Stimulated activated CD4-positive, alpha-beta T cell treated with anti-CD3 and anti-CD28 coated beads, Interleukin-12 subunit alpha, Interleukin-12 subunit beta, amount 100 ng/mL, for 4 hours (primary cell): ENCODE data around the gene CSRNP3.
"Not testable (repeated sequence)": the region's sequence is repeated elsewhere in the genome, so short reads cannot be mapped to it uniquely, and the experiment has no call there.

ENCODE experiments used
- DNase-seq: peaks from one replicate; pipeline ENCODE4 v3.0.0-alpha.2; 2020

The CSRNP3 gene

GRCh38 chr2:165640247-165640929 is 170.9 kb downstream of the CSRNP3 start:
- DNase-seq, result no peak

GRCh38 chr2:165645930-165646831 is 176.7 kb downstream of the CSRNP3 start:
- DNase-seq, result no peak

DNA sequence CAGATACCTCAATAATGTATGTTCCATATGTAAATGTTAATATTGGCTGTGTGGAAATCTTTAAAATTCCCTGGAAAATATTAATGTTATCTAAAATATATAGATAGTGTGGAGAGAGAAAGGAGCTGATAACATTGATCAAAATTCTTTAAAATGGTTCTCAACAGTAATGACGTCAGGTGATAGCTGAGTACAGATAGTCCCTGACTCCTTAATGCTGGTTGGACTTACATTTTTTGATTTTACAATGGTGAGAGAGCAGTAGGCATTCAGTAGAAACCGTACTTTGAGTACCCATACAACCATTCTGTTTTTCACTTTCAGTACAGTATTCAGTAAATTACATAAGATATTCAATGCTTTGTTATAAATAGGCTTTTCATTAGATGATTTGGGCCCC is 177.9 kb downstream of the CSRNP3 start:
- no peak for DNase-seq

- no peak for DNase-seq
These were observed 179.3 kb downstream of the CSRNP3 start for GRCh38 chr2:165648801-165649200.

GRCh38 chr2:165651233-165651632 is 181.7 kb downstream of the CSRNP3 start:
- no peak for DNase-seq

GRCh38 chr2:165655661-165656060 is 186.2 kb downstream of the CSRNP3 start:
- no peak for DNase-seq

DNA sequence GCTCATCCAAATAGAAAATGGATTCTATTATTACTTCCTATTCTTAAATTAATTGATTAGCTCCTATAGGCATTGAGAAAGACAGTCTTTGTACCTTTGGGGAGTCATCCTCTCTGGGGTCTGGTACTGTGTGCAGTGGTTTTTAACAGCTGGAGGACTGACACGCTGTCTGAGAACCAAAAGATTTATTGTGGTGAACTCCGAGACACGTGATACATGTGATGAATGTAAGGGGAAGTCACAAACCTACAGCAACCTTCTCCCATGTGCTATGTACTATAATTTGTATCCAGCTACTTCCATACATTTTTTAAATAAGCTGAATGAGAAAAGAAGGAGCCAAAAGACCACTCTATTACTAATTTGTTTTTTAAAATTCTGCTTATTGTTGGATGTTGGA is 190.9 kb downstream of the CSRNP3 start:
- no peak for DNase-seq

- DNase-seq, result no peak
These were observed 193.2 kb downstream of the CSRNP3 start for GRCh38 chr2:165662720-165663119.

DNA sequence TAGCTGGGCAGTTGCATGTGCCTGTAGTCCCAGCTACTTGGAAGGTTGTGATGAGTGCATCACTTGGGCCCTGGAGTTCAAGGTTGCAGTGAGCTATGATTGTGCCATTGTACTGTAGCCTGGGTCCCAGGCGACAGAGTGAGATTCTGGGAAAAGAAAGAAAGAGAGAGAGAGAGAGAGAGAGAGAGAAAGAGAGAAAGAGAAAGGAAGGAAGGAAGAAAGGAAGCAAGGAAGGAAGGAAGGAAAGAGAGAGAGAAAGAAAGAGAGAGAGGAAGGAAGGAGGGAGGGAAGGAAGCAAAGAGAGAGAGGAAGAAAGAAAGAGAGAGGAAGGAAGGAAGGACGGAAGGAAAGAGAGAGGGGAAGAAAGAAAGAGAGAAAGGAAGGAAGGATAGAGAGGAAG is 196.1 kb downstream of the CSRNP3 start:
- DNase-seq, result no peak

DNA sequence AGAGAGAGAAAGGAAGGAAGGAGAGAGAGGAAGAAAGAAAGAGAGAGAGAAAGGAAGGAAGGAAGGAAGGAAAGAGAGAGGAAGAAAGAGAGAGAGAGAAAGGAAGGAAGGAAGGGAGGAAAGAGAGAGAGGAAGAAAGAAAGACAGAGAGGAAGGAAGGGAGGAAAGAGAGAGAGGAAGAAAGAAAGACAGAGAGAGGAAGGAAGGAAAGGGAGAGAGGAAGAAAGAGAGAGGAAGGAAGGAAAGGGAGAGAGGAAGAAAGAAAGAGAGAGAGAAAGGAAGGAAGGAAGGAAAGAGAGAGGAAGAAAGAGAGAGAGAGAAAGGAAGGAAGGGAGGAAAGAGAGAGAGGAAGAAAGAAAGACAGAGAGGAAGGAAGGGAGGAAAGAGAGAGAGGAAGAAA is 196.6 kb downstream of the CSRNP3 start:
- not testable (repeated sequence) for DNase-seq

DNA sequence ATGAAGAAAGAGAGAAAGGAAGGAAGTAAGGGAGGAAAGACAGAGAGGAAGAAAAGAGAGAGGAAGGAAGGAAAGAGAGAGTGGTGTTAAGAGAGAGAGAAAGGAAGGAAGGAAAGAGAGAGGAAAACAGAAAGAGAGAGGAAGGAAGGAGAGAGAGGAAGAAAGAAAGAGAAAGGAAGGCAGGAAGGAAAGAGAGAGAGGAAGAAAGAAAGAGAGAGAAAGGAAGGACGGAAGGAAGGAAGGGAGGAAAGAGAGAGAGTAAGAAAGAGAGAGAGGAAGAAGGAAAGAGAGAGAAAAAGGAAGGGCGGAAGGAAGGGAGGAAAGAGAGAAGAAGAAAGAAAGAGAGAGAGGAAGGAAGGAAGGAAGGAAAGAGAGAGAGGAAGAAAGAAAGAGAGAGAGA is 197.1 kb downstream of the CSRNP3 start:
- no peak for DNase-seq

DNA sequence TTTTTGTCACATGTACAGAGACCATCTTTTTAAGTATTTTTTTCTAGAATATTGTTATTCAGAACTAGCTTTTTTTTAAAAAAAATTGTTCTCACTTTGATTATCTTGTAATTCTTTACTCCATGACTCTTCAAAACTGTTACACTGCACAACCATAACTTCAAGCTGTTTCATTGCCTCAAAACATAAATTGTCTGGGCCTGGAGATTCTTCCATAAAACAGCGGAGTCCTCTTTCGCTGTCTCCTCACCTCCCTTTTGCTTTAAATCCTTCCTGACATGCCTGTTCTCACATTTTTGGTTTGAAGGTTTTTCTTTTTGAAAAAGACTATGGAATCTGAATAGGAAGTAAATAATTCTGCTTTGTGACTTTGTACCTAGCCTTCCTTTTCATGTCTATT is 197.9 kb downstream of the CSRNP3 start:
- DNase-seq, result no peak

- DNase-seq, result no peak
These were observed 205.3 kb downstream of the CSRNP3 start for GRCh38 chr2:165674780-165675179.

GRCh38 chr2:165675551-165675968 is 206.1 kb downstream of the CSRNP3 start:
- DNase-seq, result no peak

- no peak for DNase-seq
These were observed 209.4 kb downstream of the CSRNP3 start for GRCh38 chr2:165678882-165679281.

GRCh38 chr2:165679621-165680020 is 210.1 kb downstream of the CSRNP3 start:
- DNase-seq, result no peak

GRCh38 chr2:165681841-165682240 is 212.3 kb downstream of the CSRNP3 start:
- no peak for DNase-seq

DNA sequence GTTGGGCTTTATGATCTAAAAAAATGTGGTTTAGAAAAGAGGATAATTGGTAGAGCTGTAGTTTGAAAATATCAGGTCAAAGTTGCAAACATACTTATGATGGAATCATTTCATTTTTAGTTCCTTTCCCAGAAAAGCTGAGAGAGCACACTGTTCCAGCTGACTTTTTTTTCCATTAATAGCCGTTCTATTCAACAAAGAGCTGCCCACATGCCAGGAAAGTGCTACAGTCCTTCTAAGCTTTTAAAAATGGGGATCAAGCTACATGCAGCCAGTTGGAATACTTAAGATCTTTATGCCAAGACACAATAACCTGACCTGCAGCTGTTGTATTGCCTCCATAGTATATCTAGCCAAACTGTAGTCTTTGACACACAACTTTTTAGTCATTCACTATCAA is 213.0 kb downstream of the CSRNP3 start:
- DNase-seq, result no peak

- DNase-seq, result no peak
These were observed 217.3 kb downstream of the CSRNP3 start for GRCh38 chr2:165686800-165687199.

DNA sequence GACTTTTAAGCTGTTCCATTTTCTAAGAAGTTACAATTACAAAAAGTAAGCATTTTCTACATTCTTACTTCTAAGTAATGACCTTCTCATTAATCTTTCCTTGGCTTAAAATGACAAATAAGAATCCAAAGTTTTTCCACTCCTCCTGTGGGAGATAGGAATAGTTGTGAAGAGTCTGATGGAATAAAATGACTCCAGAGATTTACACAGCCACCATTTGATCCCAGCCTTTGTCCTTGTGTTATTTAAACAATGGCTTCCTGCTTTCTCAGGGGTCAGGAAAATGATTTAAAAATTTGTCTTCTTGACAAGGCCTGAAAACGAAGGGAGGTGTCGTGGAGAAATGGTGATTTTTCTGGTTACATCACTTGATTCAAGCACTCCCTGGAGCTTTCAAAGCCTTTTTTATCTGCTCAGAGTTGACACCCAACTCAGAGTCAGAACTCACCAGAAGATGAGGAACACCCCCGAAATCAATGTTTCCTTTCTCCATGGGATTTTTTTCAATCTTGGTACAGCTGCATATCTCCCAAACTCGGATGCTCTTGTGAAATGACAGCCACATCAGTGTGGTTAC is 218.0 kb downstream of the CSRNP3 start:
- no peak for DNase-seq

DNA sequence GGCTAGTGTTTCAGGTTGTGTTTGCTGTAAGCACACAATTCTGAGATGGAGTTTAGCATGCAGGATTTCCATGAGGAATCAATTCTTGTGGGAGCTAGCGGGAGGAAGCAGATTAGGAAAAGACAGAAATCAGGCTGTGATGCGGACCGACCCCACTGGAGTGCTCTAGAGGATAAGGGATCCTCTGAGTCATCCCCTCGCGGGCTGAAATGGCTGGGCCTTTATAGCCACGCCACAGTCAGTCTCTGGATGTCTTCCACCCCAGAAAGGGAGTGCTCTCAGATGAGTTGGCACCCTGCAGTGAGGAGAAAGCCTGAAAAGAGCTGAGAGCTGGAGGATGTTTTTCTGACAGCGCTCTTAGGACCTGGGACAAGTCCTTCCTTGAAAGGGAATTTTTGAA is 222.1 kb downstream of the CSRNP3 start:
- no peak for DNase-seq

- DNase-seq, result no peak
These were observed 223.4 kb downstream of the CSRNP3 start for GRCh38 chr2:165692906-165693305.

DNA sequence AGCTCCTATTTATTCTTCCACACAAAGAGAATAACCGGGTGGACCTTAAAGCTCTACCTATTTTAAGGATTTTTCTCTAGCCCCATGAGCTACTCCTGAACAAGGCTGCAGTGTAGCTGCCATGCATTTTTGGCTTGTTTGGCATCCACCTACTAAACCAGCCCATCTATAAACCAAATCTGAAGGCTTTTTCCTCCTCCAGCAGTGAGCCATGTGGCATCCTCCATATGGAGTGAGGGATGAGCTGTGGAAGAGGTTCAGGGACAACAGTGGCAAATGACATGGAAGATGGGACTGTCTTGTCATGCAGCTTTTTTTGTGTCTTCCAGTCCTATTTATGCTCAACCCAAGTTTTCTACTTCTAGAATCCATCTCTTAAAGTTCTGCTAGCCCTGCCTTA is 224.3 kb downstream of the CSRNP3 start:
- DNase-seq, result no peak
